HepG2 (cell line): ENCODE measurements around the gene TMEM256. TPM values are rescaled to one million over a fixed set of nuclear protein-coding genes. Genes with fewer than 3 reads are reported as not detected.

ENCODE experiments used
- ATAC-seq: fragments of 200-7000 bp; cut with Tn5 transposase; 3 replicates; pipeline ENCODE4 v1.9.1; 2020; ENCODE audit warnings: mild to moderate bottlenecking, moderate library complexity
- BruUV-seq: library from RNA; stranded (reverse); fragments of 400-500 nt; replicated peaks from 2 replicates; lab custom pipeline; 2021; lab: Mats Ljungman, UMichigan
- CTCF ChIA-PET: fragments of 300-600 bp; formaldehyde crosslinking; extraction: SDS; loops from one replicate; lab custom pipeline; 2021; ENCODE audit warnings: low total read pairs, inconsistent platforms, low intra/inter-chr PET ratio; lab: Yijun Ruan, JAX
- POLR2A ChIA-PET: fragments of 350-600 bp; sonication (Branson Sonifier 250); formaldehyde crosslinking; loops from one replicate; lab custom pipeline; 2020; ENCODE audit warnings: antibody characterized with exemption, inconsistent platforms; lab: Yijun Ruan, JAX
- DNase-seq: peaks from one replicate; pipeline ENCODE4 v3.0.0-alpha.2; 2015; ENCODE audit warnings: low spot score
- FAIRE-seq: peaks from 3 replicates; lab custom pipeline; 2011; peaks lifted over from hg19 to GRCh38; lab: Jason Lieb, UNC
- H2AFZ ChIP-seq: one replicate; pipeline ENCODE4 v1.6.1; 2011; ENCODE audit warnings: low read length, inconsistent platforms
- H3K27ac ChIP-seq: fragments of 300-600 bp; 3 replicates; pipeline ENCODE4 v1.8.0; 2011; ENCODE audit warnings: mixed run types, mild to moderate bottlenecking, mixed read lengths, low read length, inconsistent platforms; ENCODE audit not compliant: insufficient read depth; ENCODE audit errors: extremely low read length
- H3K27me3 ChIP-seq, 2 experiments: fragments of 200-600 bp in 1 of 2; 2 replicates in 1 of 2; 3 replicates in 1 of 2; pipeline versions ENCODE4 v1.6.0 to v1.8.0; 2011; ENCODE audit warnings: low read length in 2 of 2, mild to moderate bottlenecking in 2 of 2, moderate library complexity in 2 of 2, inconsistent platforms in 1 of 2; ENCODE audit not compliant: insufficient read depth in 2 of 2, control insufficient read depth in 1 of 2
- H3K36me3 ChIP-seq, 2 experiments: fragments of 200-600 bp in 1 of 2; replicated peaks in 1 of 2; 2 replicates in 1 of 2; 3 replicates in 1 of 2; pipeline versions ENCODE4 v1.5.1 to v1.8.0; 2011; ENCODE audit warnings: low read length in 2 of 2, inconsistent platforms in 1 of 2; ENCODE audit not compliant: insufficient read depth in 2 of 2, control insufficient read depth in 1 of 2
- H3K4me1 ChIP-seq: 2 replicates; pipeline ENCODE4 v1.5.1; 2012; ENCODE audit warnings: low read length, inconsistent platforms; ENCODE audit not compliant: insufficient read depth
- H3K4me2 ChIP-seq: 2 replicates; pipeline ENCODE4 v1.6.0; 2011; ENCODE audit warnings: low read depth, low read length, inconsistent platforms
- H3K4me3 ChIP-seq, 3 experiments: fragments of 200-600 bp in 1 of 3; sonication (generic), shearing (Covaris generic) in 1 of 3; replicated peaks in 1 of 3; 2 replicates each; pipeline ENCODE4 v1.5.1; 2011 to 2016; ENCODE audit warnings: low read length in 3 of 3, inconsistent platforms in 2 of 3, low read depth in 2 of 3, mild to moderate bottlenecking in 2 of 3, control low read depth in 1 of 3, mixed read lengths in 1 of 3; ENCODE audit not compliant: insufficient read depth in 1 of 3
- H3K79me2 ChIP-seq: one replicate; pipeline ENCODE4 v1.6.1; 2011; ENCODE audit warnings: low read length, inconsistent platforms; ENCODE audit not compliant: insufficient read depth
- H3K9ac ChIP-seq: 2 replicates; pipeline ENCODE4 v1.6.0; 2011; ENCODE audit warnings: mild to moderate bottlenecking, low read depth, low read length, inconsistent platforms; ENCODE audit not compliant: insufficient read depth
- H3K9me3 ChIP-seq: 2 replicates; pipeline ENCODE4 v1.5.1; 2012; ENCODE audit warnings: mild to moderate bottlenecking, low read length
- H4K20me1 ChIP-seq: 2 replicates; pipeline ENCODE4 v1.6.0; 2011; ENCODE audit warnings: inconsistent platforms, mild to moderate bottlenecking, low read length, moderate library complexity; ENCODE audit not compliant: insufficient read depth
- BCL6 ChIP-seq: IDR thresholded peaks from 2 replicates; pipeline ENCODE4 v1.6.1; 2016; ENCODE audit warnings: missing genetic modification reagents, missing compliant biosample characterization
- CHD2 ChIP-seq: IDR thresholded peaks from 2 replicates; pipeline ENCODE4 v1.6.1; 2011; ENCODE audit warnings: low read depth, low read length, improper control_type of control experiment
- CREM ChIP-seq, 2 experiments: sonication (generic) in 1 of 2; formaldehyde crosslinking in 1 of 2; IDR thresholded peaks; 2 replicates each; pipeline versions ENCODE4 v1.4.0 to v1.6.1; 2016 to 2020; ENCODE audit warnings: antibody characterized with exemption in 1 of 2, mild to moderate bottlenecking in 1 of 2, missing genetic modification reagents in 1 of 2
- DMTF1 ChIP-seq: sonication (generic); formaldehyde crosslinking; IDR thresholded peaks from 2 replicates; pipeline ENCODE4 v1.4.0; 2020; ENCODE audit warnings: mild to moderate bottlenecking, missing genetic modification reagents
- HNRNPLL ChIP-seq: fragments of 200-400 bp; formaldehyde crosslinking; IDR thresholded peaks from 2 replicates; pipeline ENCODE4 v1.6.1; 2017; ENCODE audit warnings: mild to moderate bottlenecking, low read depth, low read length; ENCODE audit not compliant: poor library complexity, severe bottlenecking
- KAT8 ChIP-seq: IDR thresholded peaks from 2 replicates; pipeline ENCODE4 v1.6.1; 2016; ENCODE audit warnings: missing genetic modification reagents, missing compliant biosample characterization
- NONO ChIP-seq, 2 experiments: fragments of 450-650 bp in 1 of 2; sonication (generic) in 1 of 2; formaldehyde crosslinking in 1 of 2; IDR thresholded peaks in 1 of 2; conservative IDR thresholded peaks in 1 of 2; 2 replicates each; pipeline versions ENCODE4 v1.6.1 to v1.8.0; 2017 to 2022; ENCODE audit warnings: mild to moderate bottlenecking in 1 of 2, missing genetic modification reagents in 1 of 2, moderate library complexity in 1 of 2
- SAFB2 ChIP-seq: sonication (generic); formaldehyde crosslinking; IDR thresholded peaks from 2 replicates; pipeline ENCODE4 v1.5.1; 2020; ENCODE audit warnings: missing genetic modification reagents, low read depth, mild to moderate bottlenecking, borderline replicate concordance
- ZKSCAN8 ChIP-seq: IDR thresholded peaks from 2 replicates; pipeline ENCODE4 v1.6.1; 2016; ENCODE audit warnings: borderline replicate concordance, missing genetic modification reagents, missing compliant biosample characterization
- ZNF318 ChIP-seq: sonication (generic); formaldehyde crosslinking; IDR thresholded peaks from 2 replicates; pipeline ENCODE4 v1.4.0; 2020; ENCODE audit warnings: mild to moderate bottlenecking, missing genetic modification reagents
- ZNF607 ChIP-seq: sonication (generic); formaldehyde crosslinking; IDR thresholded peaks from 2 replicates; pipeline ENCODE4 v1.5.1; 2020; ENCODE audit warnings: missing genetic modification reagents, mild to moderate bottlenecking, borderline replicate concordance
- ZSCAN21 ChIP-seq: sonication (generic); formaldehyde crosslinking; IDR thresholded peaks from 2 replicates; pipeline ENCODE4 v1.8.0; 2022; ENCODE audit warnings: mild to moderate bottlenecking, missing genetic modification reagents, moderate library complexity, borderline replicate concordance
- WGBS: methylation state at CpG from one replicate; pipeline ENCODE4 v1.1.6; 2017; ENCODE audit warnings: low lambda C conversion rate; 5-methylcytosine and 5-hydroxymethylcytosine counted together
- in situ Hi-C: cut with HindIII; loops from 2 replicates; pipeline ENCODE4 v1.10.0; 2017; ENCODE audit warnings: low pct_unique_long_range_greater_than_20kb; ENCODE audit not compliant: extremely low pct_ligation_motif_present
- intact Hi-C: fragments of 100-400 bp; cut with micrococcal nuclease; formaldehyde crosslinking; loops from one replicate; pipeline ENCODE4 v1.10.0; 2022; ENCODE audit not compliant: unreplicated experiment
- polyA plus RNA-seq, 8 experiments: library from polyadenylated mRNA; depleted of rRNA in 3 of 8; stranded (reverse) in 7 of 8; unstranded in 1 of 8; fragments of >200 nt; fragmentation: Illumina TruSeq in 4 of 8; extraction: Trizol in 4 of 8; gene quantifications; 2 replicates each; pipeline versions ENCODE4 v1.2.1 to v1.2.3, GENCODE V29; 2011 to 2016; ENCODE audit warnings: low read depth in 4 of 8, missing spikeins in 1 of 8, mixed read lengths in 1 of 8; ENCODE audit not compliant: insufficient read depth in 1 of 8
- total RNA-seq, 5 experiments: library from RNA; depleted of rRNA; stranded (reverse); fragments of >200 nt; fragmentation: Illumina TruSeq; extraction: Trizol; gene quantifications; 2 replicates each; pipeline ENCODE4 v1.2.3, GENCODE V29; 2016; ENCODE audit warnings: low read depth in 1 of 5

TMEM256 gene
- total and polyA plus RNA-seq, 2 of the 13 experiments (the other 11 are each of a cell fraction or from before 2014, with no cell fraction given): 231 to 252 TPM

GRCh38 chr17:7448461-7448860 is 44.6 kb upstream of the TMEM256 start:
- H4K20me1 ChIP-seq: no peaks in the 10 kb centered on the region
- ATAC-seq: no peak
- POLR2A ChIA-PET: no interaction called here
- CTCF ChIA-PET: no interaction called here
- no peaks in the 10 kb centered on the region for H3K9me3 ChIP-seq
- H3K4me1 ChIP-seq: peaks cover 23% of the 10 kb centered on the region
- intact Hi-C loops (loop anchor here (5.0 kb wide), 1 partner anchor 34 kb away; the partner anchor contains the start of genes POLR2A and SLC35G6), in situ Hi-C loops (no loop called here)
- no peaks in the 10 kb centered on the region for H3K36me3 ChIP-seq
- H3K9ac ChIP-seq: no peak overlapping the region
- no peak overlapping the region for H3K27ac ChIP-seq
- BruUV-seq: no TSS peak
- no peak overlapping the region for H2AFZ ChIP-seq
- no peaks in the 10 kb centered on the region for H3K79me2 ChIP-seq
- H3K27me3 ChIP-seq: peaks cover 2 to 5% of the 10 kb centered on the region in 2 experiments; a peak in 2 of 5 replicates
- no peak overlapping the region for H3K4me3 ChIP-seq
- 97% methylated on average over 7 of the region's 7 CpGs for WGBS
- DNase-seq: no peak
- no peak for FAIRE-seq
- H3K4me2 ChIP-seq: no peak overlapping the region
- TF ChIP-seq DMTF1 (no peak), BCL6 (no peak), CREM (IDR thresholded peaks at IDR 0.05) (no peak), CREM (CRISPR knock-in tag; IDR thresholded peaks at IDR 0.05) (no peak), KAT8 (CRISPR knock-in tag) (no peak), ZNF607 (CRISPR knock-in tag) (no peak), NONO (IDR thresholded peaks at IDR 0.05) (no peak), NONO (CRISPR knock-in tag; conservative IDR thresholded peaks at IDR 0.05) (no peak), SAFB2 (CRISPR knock-in tag) (no peak), ZSCAN21 (CRISPR knock-in tag) (no peak), CHD2 (no peak), ZNF318 (CRISPR knock-in tag) (no peak), HNRNPLL (no peak), ZKSCAN8 (no peak)
